ENCODE measurements around the gene SEPTIN5. TPM values are rescaled to one million over a fixed set of nuclear protein-coding genes. Genes with fewer than 3 reads are reported as not detected.

SEPTIN5 gene
- total RNA-seq, 4 donors from 2014 or later = 14.0 to 124 (median 27.3) TPM

GRCh38 chr22:19745155-19746101 lies 31.1 kb downstream of the SEPTIN5 start:
- intact Hi-C loops (cut with DNase I) = no loop called here
- no peak overlapping the region for H3K27ac ChIP-seq
- H3K4me3 ChIP-seq (replicated peaks in 1 of 3) = no peak overlapping the region
- WGBS, 2 donors = 70 to 76% methylated on average over 8 to 18 of the region's 24 CpGs
- no peaks in the 10 kb centered on the region for H3K36me3 ChIP-seq
- TF ChIP-seq, protein P1, sequence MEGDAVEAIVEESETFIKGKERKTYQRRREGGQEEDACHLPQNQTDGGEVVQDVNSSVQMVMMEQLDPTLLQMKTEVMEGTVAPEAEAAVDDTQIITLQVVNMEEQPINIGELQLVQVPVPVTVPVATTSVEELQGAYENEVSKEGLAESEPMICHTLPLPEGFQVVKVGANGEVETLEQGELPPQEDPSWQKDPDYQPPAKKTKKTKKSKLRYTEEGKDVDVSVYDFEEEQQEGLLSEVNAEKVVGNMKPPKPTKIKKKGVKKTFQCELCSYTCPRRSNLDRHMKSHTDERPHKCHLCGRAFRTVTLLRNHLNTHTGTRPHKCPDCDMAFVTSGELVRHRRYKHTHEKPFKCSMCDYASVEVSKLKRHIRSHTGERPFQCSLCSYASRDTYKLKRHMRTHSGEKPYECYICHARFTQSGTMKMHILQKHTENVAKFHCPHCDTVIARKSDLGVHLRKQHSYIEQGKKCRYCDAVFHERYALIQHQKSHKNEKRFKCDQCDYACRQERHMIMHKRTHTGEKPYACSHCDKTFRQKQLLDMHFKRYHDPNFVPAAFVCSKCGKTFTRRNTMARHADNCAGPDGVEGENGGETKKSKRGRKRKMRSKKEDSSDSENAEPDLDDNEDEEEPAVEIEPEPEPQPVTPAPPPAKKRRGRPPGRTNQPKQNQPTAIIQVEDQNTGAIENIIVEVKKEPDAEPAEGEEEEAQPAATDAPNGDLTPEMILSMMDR (IDR thresholded peaks at IDR 0.05) = no peak
- TF ChIP-seq POLR2A (IDR thresholded peaks at IDR 0.05) = no peak
- DNase-seq = no peak
- no peaks in the 10 kb centered on the region for H3K9me3 ChIP-seq
- peaks cover 0 to 4% of the 10 kb centered on the region in 2 donors for H3K4me1 ChIP-seq
- H3K27me3 ChIP-seq = no peaks in the 10 kb centered on the region

DNA sequence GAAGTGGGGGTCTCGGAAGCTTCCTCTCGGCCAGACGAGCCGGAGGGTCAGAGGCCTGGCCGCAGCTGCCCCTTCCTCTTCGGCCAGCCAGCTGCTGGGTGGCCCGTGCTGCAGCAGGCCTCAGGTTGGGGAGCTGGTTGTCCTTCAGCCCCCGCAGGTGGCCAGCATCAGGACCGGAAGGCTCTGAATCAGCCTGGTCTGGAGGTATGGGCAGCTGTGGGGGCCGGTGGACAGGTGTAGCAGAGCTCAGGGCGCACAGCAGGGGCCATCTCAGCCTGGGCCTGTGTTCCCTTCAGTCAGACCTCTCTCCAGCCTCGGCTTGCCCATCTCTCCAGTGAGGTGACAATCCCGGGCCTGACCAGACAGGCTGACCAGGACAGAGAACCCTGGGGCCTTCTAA lies 32.4 kb downstream of the SEPTIN5 start:
- intact Hi-C loops (cut with DNase I) = no loop called here
- Histone ChIP-seq H3K27me3 (no peaks in the 10 kb centered on the region), H3K27ac (no peak overlapping the region), H3K4me1 (peaks cover 0 to 4% of the 10 kb centered on the region in 2 donors), H3K36me3 (no peaks in the 10 kb centered on the region), H3K9me3 (no peaks in the 10 kb centered on the region), H3K4me3 (replicated peaks in 1 of 3) (no peak overlapping the region)
- DNase-seq = no peak
- TF ChIP-seq, protein P1 (IDR thresholded peaks at IDR 0.05) = no peak
- TF ChIP-seq POLR2A (IDR thresholded peaks at IDR 0.05) = no peak
- 66 to 93% methylated on average over 4 to 7 of the region's 13 CpGs for WGBS, 2 donors

- no peak for TF ChIP-seq POLR2A (IDR thresholded peaks at IDR 0.05)
- TF ChIP-seq, protein P1 (IDR thresholded peaks at IDR 0.05) = no peak
- Histone ChIP-seq H3K27ac (no peak overlapping the region), H3K27me3 (no peaks in the 10 kb centered on the region), H3K4me1 (peaks cover 0 to 4% of the 10 kb centered on the region in 2 donors), H3K4me3 (replicated peaks in 1 of 3) (no peak overlapping the region), H3K9me3 (no peaks in the 10 kb centered on the region), H3K36me3 (no peaks in the 10 kb centered on the region)
- intact Hi-C loops (cut with DNase I) = no loop called here
- no peak for DNase-seq
- WGBS, 2 donors = 84% methylated on average over 7 of the region's 12 CpGs; no CpG with 5 or more reads in 1 of the 2 donors
Observed at GRCh38 chr22:19747551-19747950, 33.2 kb downstream of the SEPTIN5 start.

GRCh38 chr22:19748139-19748538 lies 33.8 kb downstream of the SEPTIN5 start:
- intact Hi-C loops (cut with DNase I) = no loop called here
- no peak overlapping the region for H3K4me3 ChIP-seq (replicated peaks in 1 of 3)
- 59 to 86% methylated on average over 3 to 4 of the region's 4 CpGs for WGBS, 2 donors
- no peaks in the 10 kb centered on the region for H3K27me3 ChIP-seq
- H3K9me3 ChIP-seq = no peaks in the 10 kb centered on the region
- H3K27ac ChIP-seq = no peak overlapping the region
- TF ChIP-seq, protein P1 (IDR thresholded peaks at IDR 0.05) = no peak
- no peak for TF ChIP-seq POLR2A (IDR thresholded peaks at IDR 0.05)
- DNase-seq = no peak
- peaks cover 0 to 4% of the 10 kb centered on the region in 2 donors for H3K4me1 ChIP-seq
- no peaks in the 10 kb centered on the region for H3K36me3 ChIP-seq
